IMR-90 (cell line): Measurements from ENCODE around the gene RHOB. TPM values are rescaled to one million over a fixed set of nuclear protein-coding genes. Genes with fewer than 3 reads are reported as not detected.

Source experiments
- ATAC-seq: fragments of 200-7000 bp; cut with Tn5 transposase; 2 replicates; pipeline ENCODE4 v1.9.1; 2020; ENCODE audit warnings: low read depth, mild to moderate bottlenecking, moderate library complexity
- BruUV-seq: library from RNA; stranded (reverse); fragments of 400-500 nt; replicated peaks from 2 replicates; lab custom pipeline; 2021; lab: Mats Ljungman, UMichigan
- CTCF ChIA-PET: fragments of 300-600 bp; formaldehyde crosslinking; extraction: SDS; loops from one replicate; lab custom pipeline; 2021; ENCODE audit warnings: antibody characterized with exemption; lab: Yijun Ruan, JAX
- POLR2A ChIA-PET: fragments of 300-600 bp; sonication (Branson Sonifier 250); formaldehyde crosslinking; loops from one replicate; lab custom pipeline; 2022; ENCODE audit warnings: antibody characterized with exemption; ENCODE audit not compliant: unreplicated experiment; lab: Charles Lee
- DNase-seq: peaks from one replicate; pipeline ENCODE4 v3.0.0; 2013
- H2AFZ ChIP-seq: replicated peaks from 2 replicates; pipeline ENCODE3; 2013; ENCODE audit warnings: low read length, mild to moderate bottlenecking; ENCODE audit not compliant: poor library complexity
- H2AK5ac ChIP-seq: 2 replicates; pipeline ENCODE4 v1.6.1; 2013; ENCODE audit warnings: low read depth, low read length, inconsistent platforms
- H2AK9ac ChIP-seq: replicated peaks from 2 replicates; pipeline ENCODE3; 2013; ENCODE audit warnings: mild to moderate bottlenecking, low read depth, low read length, moderate library complexity; ENCODE audit not compliant: poor library complexity
- H2BK120ac ChIP-seq: 2 replicates; pipeline ENCODE4 v1.6.1; 2013; ENCODE audit warnings: low read depth, low read length, inconsistent platforms
- H2BK15ac ChIP-seq: 3 replicates; pipeline ENCODE4 v1.6.1; 2013; ENCODE audit warnings: low read depth, low read length, inconsistent platforms
- H2BK20ac ChIP-seq: 2 replicates; pipeline ENCODE4 v1.6.1; 2013; ENCODE audit warnings: low read depth, mild to moderate bottlenecking, inconsistent platforms, low read length, moderate library complexity
- H2BK5ac ChIP-seq: 2 replicates; pipeline ENCODE4 v1.6.1; 2013; ENCODE audit warnings: mild to moderate bottlenecking, low read depth, low read length, inconsistent platforms; ENCODE audit not compliant: poor library complexity, severe bottlenecking
- H3K14ac ChIP-seq: replicated peaks from 2 replicates; pipeline ENCODE4 v1.6.1; 2013; ENCODE audit warnings: low read depth, low read length, inconsistent platforms
- H3K18ac ChIP-seq: 2 replicates; pipeline ENCODE4 v1.6.1; 2013; ENCODE audit warnings: low read depth, low read length, control low read depth
- H3K23ac ChIP-seq: 2 replicates; pipeline ENCODE4 v1.6.1; 2013; ENCODE audit warnings: low read depth, low read length, inconsistent platforms
- H3K27ac ChIP-seq: 2 replicates; pipeline ENCODE4 v1.5.1; 2013; ENCODE audit warnings: mild to moderate bottlenecking, control low read depth, low read length; ENCODE audit not compliant: insufficient read depth
- H3K27me3 ChIP-seq: 2 replicates; pipeline ENCODE4 v1.6.1; 2013; ENCODE audit warnings: low read length; ENCODE audit not compliant: control insufficient read depth, insufficient read depth
- H3K36me3 ChIP-seq: 2 replicates; pipeline ENCODE4 v1.6.1; 2013; ENCODE audit warnings: low read length, mixed read lengths; ENCODE audit not compliant: control insufficient read depth, insufficient read depth
- H3K4ac ChIP-seq: 2 replicates; pipeline ENCODE4 v1.6.1; 2013; ENCODE audit warnings: low read depth, low read length, inconsistent platforms
- H3K4me1 ChIP-seq: 2 replicates; pipeline ENCODE4 v1.6.1; 2013; ENCODE audit warnings: low read length, mixed read lengths; ENCODE audit not compliant: control insufficient read depth, insufficient read depth
- H3K4me2 ChIP-seq: 2 replicates; pipeline ENCODE4 v1.6.1; 2013; ENCODE audit warnings: low read depth, mild to moderate bottlenecking, control low read depth, low read length, moderate library complexity
- H3K4me3 ChIP-seq: 2 replicates; pipeline ENCODE4 v1.5.1; 2013; ENCODE audit warnings: low read depth, mild to moderate bottlenecking, control low read depth, low read length, moderate library complexity; ENCODE audit not compliant: insufficient read depth
- H3K56ac ChIP-seq: 2 replicates; pipeline ENCODE4 v1.6.1; 2013; ENCODE audit warnings: low read length, inconsistent platforms; ENCODE audit not compliant: insufficient read depth; ENCODE audit errors: extremely low read depth
- H3K79me1 ChIP-seq, 2 experiments: 2 replicates each; pipeline ENCODE4 v1.6.1; 2013; ENCODE audit warnings: low read length in 2 of 2, inconsistent platforms in 1 of 2, low read depth in 1 of 2
- H3K9ac ChIP-seq: 2 replicates; pipeline ENCODE4 v1.6.1; 2013; ENCODE audit warnings: low read depth, low read length, control low read depth
- H3K9me1 ChIP-seq: 2 replicates; pipeline ENCODE4 v1.6.1; 2013; ENCODE audit warnings: low read length, inconsistent platforms; ENCODE audit not compliant: insufficient read depth
- H3K9me3 ChIP-seq: 2 replicates; pipeline ENCODE4 v1.6.1; 2013; ENCODE audit warnings: low read length; ENCODE audit not compliant: control insufficient read depth, insufficient read depth
- H4K20me1 ChIP-seq: 2 replicates; pipeline ENCODE4 v1.6.1; 2013; ENCODE audit warnings: low read length, inconsistent platforms; ENCODE audit not compliant: insufficient read depth
- H4K5ac ChIP-seq: 2 replicates; pipeline ENCODE4 v1.6.1; 2013; ENCODE audit warnings: mild to moderate bottlenecking, low read depth, low read length, control low read depth
- H4K8ac ChIP-seq, 2 experiments: 2 replicates each; pipeline ENCODE4 v1.6.1; 2013; ENCODE audit warnings: low read depth in 2 of 2, low read length in 2 of 2, control low read depth in 1 of 2, inconsistent platforms in 1 of 2
- H4K91ac ChIP-seq: 2 replicates; pipeline ENCODE4 v1.6.1; 2013; ENCODE audit warnings: low read depth, low read length, inconsistent platforms; ENCODE audit not compliant: insufficient read depth
- RAD21 ChIP-seq: IDR thresholded peaks from 2 replicates; pipeline ENCODE4 v1.6.1; 2012; ENCODE audit warnings: low read length, improper control_type of control experiment
- RCOR1 ChIP-seq: IDR thresholded peaks from 2 replicates; pipeline ENCODE4 v1.6.1; 2012; ENCODE audit warnings: mild to moderate bottlenecking, low read length, improper control_type of control experiment; ENCODE audit not compliant: insufficient replicate concordance
- SMC3 ChIP-seq: fragments of 150-350 bp; IDR thresholded peaks from 2 replicates; pipeline ENCODE4 v1.6.1; 2016; ENCODE audit warnings: low read depth, mild to moderate bottlenecking, antibody characterized with exemption, low read length, moderate library complexity
- WGBS, 2 experiments: methylation state at CpG; one replicate each; pipeline versions ENCODE4 v1.1.5 to v1.1.7; 2013; ENCODE audit warnings: missing lambda C conversion rate in 2 of 2; ENCODE audit not compliant: insufficient read length in 1 of 2; ENCODE audit errors: extremely low coverage in 2 of 2; 5-methylcytosine and 5-hydroxymethylcytosine counted together
- dilution Hi-C: fragments of 300-500 bp; cut with HindIII; formaldehyde crosslinking; loops from one replicate; pipeline ENCODE4 v1.14.3; 2018; ENCODE audit warnings: low sequenced_read_pairs; ENCODE audit not compliant: unreplicated experiment
- in situ Hi-C: fragments of 300-500 bp; cut with MboI; formaldehyde crosslinking; loops from 3 replicates; pipeline ENCODE4 v1.14.3; 2019; ENCODE audit warnings: low sequenced_read_pairs, inconsistent platforms, mixed read lengths
- intact Hi-C: fragments of 100-400 bp; cut with micrococcal nuclease; formaldehyde crosslinking; loops from 2 replicates; pipeline ENCODE4 v1.10.0; 2022
- polyA plus RNA-seq, 3 experiments: library from polyadenylated mRNA; depleted of rRNA; stranded (reverse); fragments of >200 nt; gene quantifications; 2 replicates each; pipeline ENCODE4 v1.2.3, GENCODE V29; 2012; ENCODE audit warnings: low replicate concordance in 1 of 3
- total RNA-seq: library from RNA; depleted of rRNA; stranded (reverse); fragments of >200 nt; gene quantifications from 2 replicates; pipeline ENCODE4 v1.2.3, GENCODE V29; 2012
- TF ChIP-seq, protein P1 (sequence below): conservative IDR thresholded peaks from 2 replicates; pipeline ENCODE4 v1.5.1; 2012; ENCODE audit warnings: mild to moderate bottlenecking, low read depth, low read length, improper control_type of control experiment

The RHOB gene
- total and polyA plus RNA-seq, 2 of the 4 experiments (the other 2 are of a cell fraction) = 112 to 149 TPM

DNA sequence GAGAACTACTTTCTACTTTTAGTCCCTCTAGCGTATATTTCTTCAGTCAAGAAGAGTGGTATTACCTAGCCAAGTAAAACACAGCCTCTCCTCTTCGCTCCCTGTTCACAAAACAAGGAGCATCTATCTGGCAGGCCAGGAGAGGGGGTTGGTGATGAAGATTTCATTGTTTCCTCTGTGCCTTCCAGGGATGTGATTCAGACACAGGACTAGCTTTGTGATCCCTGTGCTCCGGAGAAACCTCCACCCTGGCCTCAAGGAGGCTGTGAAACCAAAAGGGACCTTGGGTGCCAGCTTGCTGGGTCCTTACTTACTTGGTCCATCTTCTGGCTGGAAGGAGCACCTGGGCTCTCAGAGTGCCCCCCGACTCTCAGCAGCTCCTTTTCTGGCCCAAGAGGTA, 5.7 kb downstream of the RHOB start:
- Histone ChIP-seq H3K56ac (no peak overlapping the region), H2BK15ac (no peak overlapping the region), H4K20me1 (peaks cover 38% of the 10 kb centered on the region), H3K4me2 (no peak overlapping the region), H3K18ac (no peak overlapping the region), H2BK20ac (no peak overlapping the region), H3K4ac (no peak overlapping the region), H3K4me3 (no peak overlapping the region), H3K9me1 (peaks cover 4% of the 10 kb centered on the region), H3K9me3 (no peaks in the 10 kb centered on the region), H3K9ac (no peak overlapping the region), H2BK5ac (no peak overlapping the region), H2BK120ac (no peak overlapping the region), H3K27ac (no peak overlapping the region), H3K4me1 (peaks cover 20% of the 10 kb centered on the region), H4K5ac (no peak overlapping the region), H4K91ac (no peak overlapping the region), H3K79me1 (peaks cover 3 to 27% of the 10 kb centered on the region in 2 experiments), H2AFZ (no peak overlapping the region), H2AK5ac (no peak overlapping the region), H4K8ac (no peak overlapping the region), H2AK9ac (no peak overlapping the region), H3K23ac (no peak overlapping the region), H3K14ac (no peak overlapping the region), H3K36me3 (peaks cover 6% of the 10 kb centered on the region), H3K27me3 (no peaks in the 10 kb centered on the region)
- no CpG with 5 or more reads among the region's 4 CpGs for WGBS, 2 experiments
- no TSS peak for BruUV-seq
- TF ChIP-seq RAD21 (peak; percentile 38), RCOR1 (no peak), SMC3 (peak; percentile 29; the same call in 1 of the 2 replicates)
- TF ChIP-seq, protein P1, sequence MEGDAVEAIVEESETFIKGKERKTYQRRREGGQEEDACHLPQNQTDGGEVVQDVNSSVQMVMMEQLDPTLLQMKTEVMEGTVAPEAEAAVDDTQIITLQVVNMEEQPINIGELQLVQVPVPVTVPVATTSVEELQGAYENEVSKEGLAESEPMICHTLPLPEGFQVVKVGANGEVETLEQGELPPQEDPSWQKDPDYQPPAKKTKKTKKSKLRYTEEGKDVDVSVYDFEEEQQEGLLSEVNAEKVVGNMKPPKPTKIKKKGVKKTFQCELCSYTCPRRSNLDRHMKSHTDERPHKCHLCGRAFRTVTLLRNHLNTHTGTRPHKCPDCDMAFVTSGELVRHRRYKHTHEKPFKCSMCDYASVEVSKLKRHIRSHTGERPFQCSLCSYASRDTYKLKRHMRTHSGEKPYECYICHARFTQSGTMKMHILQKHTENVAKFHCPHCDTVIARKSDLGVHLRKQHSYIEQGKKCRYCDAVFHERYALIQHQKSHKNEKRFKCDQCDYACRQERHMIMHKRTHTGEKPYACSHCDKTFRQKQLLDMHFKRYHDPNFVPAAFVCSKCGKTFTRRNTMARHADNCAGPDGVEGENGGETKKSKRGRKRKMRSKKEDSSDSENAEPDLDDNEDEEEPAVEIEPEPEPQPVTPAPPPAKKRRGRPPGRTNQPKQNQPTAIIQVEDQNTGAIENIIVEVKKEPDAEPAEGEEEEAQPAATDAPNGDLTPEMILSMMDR = peak; percentile 24; the same call in 1 of the 2 replicates
- CTCF ChIA-PET = no interaction called here
- in situ Hi-C loops = loop anchor here (5.0 kb wide), 1 partner anchor 40 kb away; no protein-coding TSS in a partner anchor
- DNase-seq = peak; percentile 39
- POLR2A ChIA-PET = no interaction called here
- dilution Hi-C loops = no loop called here
- no peak for ATAC-seq
- intact Hi-C loops = no loop called here
